HepG2 (cell line): ENCODE measurements around the gene SWSAP1. TPM values are rescaled to one million over a fixed set of nuclear protein-coding genes. Genes with fewer than 3 reads are reported as not detected.

Experiments used
- ASH2L ChIP-seq: fragments of 300-600, 200-600 bp; sonication (generic); IDR thresholded peaks from 2 replicates; pipeline ENCODE4 v1.7.0; 2017; ENCODE audit warnings: low read depth, mild to moderate bottlenecking, moderate library complexity, mixed read lengths, low read length; ENCODE audit not compliant: insufficient read length
- FOXK1 ChIP-seq: sonication (generic); formaldehyde crosslinking; IDR thresholded peaks from 2 replicates; pipeline ENCODE4 v1.4.0; 2020; ENCODE audit warnings: low read depth, missing genetic modification reagents, borderline replicate concordance
- FOXK2 ChIP-seq: fragments of 450-650 bp; IDR thresholded peaks from 2 replicates; pipeline ENCODE4 v1.6.1; 2016
- HMG20A ChIP-seq: IDR thresholded peaks from 2 replicates; pipeline ENCODE4 v1.6.1; 2016; ENCODE audit warnings: borderline replicate concordance
- KLF12 ChIP-seq: sonication (generic); formaldehyde crosslinking; IDR thresholded peaks from 2 replicates; pipeline ENCODE4 v1.4.0; 2020; ENCODE audit warnings: missing genetic modification reagents, borderline replicate concordance
- NFE2 ChIP-seq: sonication (generic); formaldehyde crosslinking; IDR thresholded peaks from 2 replicates; pipeline ENCODE4 v1.4.0; 2020; ENCODE audit warnings: missing genetic modification reagents
- NFE2L1 ChIP-seq: sonication (generic); formaldehyde crosslinking; IDR thresholded peaks from 2 replicates; pipeline ENCODE4 v1.4.0; 2020; ENCODE audit warnings: missing genetic modification reagents, mild to moderate bottlenecking, borderline replicate concordance
- ONECUT2 ChIP-seq: sonication (generic); formaldehyde crosslinking; IDR thresholded peaks from 2 replicates; pipeline ENCODE4 v1.4.0; 2020; ENCODE audit warnings: missing genetic modification reagents
- RORA ChIP-seq: sonication (generic); formaldehyde crosslinking; IDR thresholded peaks from 2 replicates; pipeline ENCODE4 v1.5.0; 2020; ENCODE audit warnings: mild to moderate bottlenecking, missing genetic modification reagents, moderate library complexity
- STAT5B ChIP-seq: sonication (generic); formaldehyde crosslinking; IDR thresholded peaks from 2 replicates; pipeline ENCODE4 v1.4.0; 2020; ENCODE audit warnings: missing genetic modification reagents
- U2AF2 ChIP-seq: fragments of 200-400 bp; formaldehyde crosslinking; IDR thresholded peaks from 2 replicates; pipeline ENCODE4 v1.6.1; 2017; ENCODE audit warnings: low read depth, mild to moderate bottlenecking, low read length
- ZBTB38 ChIP-seq: sonication (generic); formaldehyde crosslinking; IDR thresholded peaks from 2 replicates; pipeline ENCODE4 v1.5.1; 2020; ENCODE audit warnings: mild to moderate bottlenecking, missing genetic modification reagents
- ZFAT ChIP-seq: sonication (generic); formaldehyde crosslinking; conservative IDR thresholded peaks from 2 replicates; pipeline ENCODE4 v1.8.1; 2023; ENCODE audit warnings: missing genetic modification reagents, inconsistent platforms
- ZKSCAN1 ChIP-seq: fragments of 150-350 bp; IDR thresholded peaks from 2 replicates; pipeline ENCODE4 v1.6.1; 2014; ENCODE audit warnings: low read length
- ZMAT3 ChIP-seq: sonication (generic); formaldehyde crosslinking; conservative IDR thresholded peaks from 2 replicates; pipeline ENCODE4 v1.7.0; 2021; ENCODE audit warnings: missing genetic modification reagents
- ZNF253 ChIP-seq: sonication (generic); formaldehyde crosslinking; IDR thresholded peaks from 2 replicates; pipeline ENCODE4 v1.8.0; 2022; ENCODE audit warnings: mild to moderate bottlenecking, missing genetic modification reagents, borderline replicate concordance
- ZNF3 ChIP-seq: IDR thresholded peaks from 2 replicates; pipeline ENCODE4 v1.7.0; 2017; ENCODE audit warnings: inconsistent platforms
- ZNF660 ChIP-seq: sonication (generic); formaldehyde crosslinking; IDR thresholded peaks from 2 replicates; pipeline ENCODE4 v1.5.1; 2020; ENCODE audit warnings: mild to moderate bottlenecking, low read depth, missing genetic modification reagents, borderline replicate concordance
- ZSCAN12 ChIP-seq: sonication (generic); formaldehyde crosslinking; IDR thresholded peaks from 2 replicates; pipeline ENCODE4 v1.9.0; 2021; ENCODE audit warnings: mild to moderate bottlenecking, missing genetic modification reagents
- ZSCAN21 ChIP-seq: sonication (generic); formaldehyde crosslinking; IDR thresholded peaks from 2 replicates; pipeline ENCODE4 v1.8.0; 2022; ENCODE audit warnings: mild to moderate bottlenecking, missing genetic modification reagents, moderate library complexity, borderline replicate concordance
- ZSCAN31 ChIP-seq: sonication (generic); formaldehyde crosslinking; IDR thresholded peaks from 2 replicates; pipeline ENCODE4 v1.5.0; 2020; ENCODE audit warnings: low read depth, mild to moderate bottlenecking, missing genetic modification reagents
- polyA plus RNA-seq, 8 experiments: library from polyadenylated mRNA; depleted of rRNA in 3 of 8; stranded (reverse) in 7 of 8; unstranded in 1 of 8; fragments of >200 nt; fragmentation: Illumina TruSeq in 4 of 8; extraction: Trizol in 4 of 8; gene quantifications; 2 replicates each; pipeline versions ENCODE4 v1.2.1 to v1.2.3, GENCODE V29; 2011 to 2016; ENCODE audit warnings: low read depth in 4 of 8, missing spikeins in 1 of 8, mixed read lengths in 1 of 8; ENCODE audit not compliant: insufficient read depth in 1 of 8
- total RNA-seq, 5 experiments: library from RNA; depleted of rRNA; stranded (reverse); fragments of >200 nt; fragmentation: Illumina TruSeq; extraction: Trizol; gene quantifications; 2 replicates each; pipeline ENCODE4 v1.2.3, GENCODE V29; 2016; ENCODE audit warnings: low read depth in 1 of 5
- TF ChIP-seq, protein P1 (sequence below): sonication (generic); IDR thresholded peaks from 2 replicates; pipeline ENCODE4 v1.6.1; 2016; ENCODE audit warnings: low read depth, borderline replicate concordance
- TF ChIP-seq, protein P2 (sequence below): sonication (generic); formaldehyde crosslinking; conservative IDR thresholded peaks from 2 replicates; pipeline ENCODE4 v1.4.0; 2020; ENCODE audit warnings: missing genetic modification reagents
- TF ChIP-seq, protein P3 (sequence below): sonication (generic); formaldehyde crosslinking; IDR thresholded peaks from 2 replicates; pipeline ENCODE4 v1.5.0; 2020; ENCODE audit warnings: mild to moderate bottlenecking, missing genetic modification reagents

SWSAP1 gene
- total and polyA plus RNA-seq, 2 of the 13 experiments (the other 11 are each of a cell fraction or from before 2014, with no cell fraction given), result 2.7 to 3.3 TPM

DNA sequence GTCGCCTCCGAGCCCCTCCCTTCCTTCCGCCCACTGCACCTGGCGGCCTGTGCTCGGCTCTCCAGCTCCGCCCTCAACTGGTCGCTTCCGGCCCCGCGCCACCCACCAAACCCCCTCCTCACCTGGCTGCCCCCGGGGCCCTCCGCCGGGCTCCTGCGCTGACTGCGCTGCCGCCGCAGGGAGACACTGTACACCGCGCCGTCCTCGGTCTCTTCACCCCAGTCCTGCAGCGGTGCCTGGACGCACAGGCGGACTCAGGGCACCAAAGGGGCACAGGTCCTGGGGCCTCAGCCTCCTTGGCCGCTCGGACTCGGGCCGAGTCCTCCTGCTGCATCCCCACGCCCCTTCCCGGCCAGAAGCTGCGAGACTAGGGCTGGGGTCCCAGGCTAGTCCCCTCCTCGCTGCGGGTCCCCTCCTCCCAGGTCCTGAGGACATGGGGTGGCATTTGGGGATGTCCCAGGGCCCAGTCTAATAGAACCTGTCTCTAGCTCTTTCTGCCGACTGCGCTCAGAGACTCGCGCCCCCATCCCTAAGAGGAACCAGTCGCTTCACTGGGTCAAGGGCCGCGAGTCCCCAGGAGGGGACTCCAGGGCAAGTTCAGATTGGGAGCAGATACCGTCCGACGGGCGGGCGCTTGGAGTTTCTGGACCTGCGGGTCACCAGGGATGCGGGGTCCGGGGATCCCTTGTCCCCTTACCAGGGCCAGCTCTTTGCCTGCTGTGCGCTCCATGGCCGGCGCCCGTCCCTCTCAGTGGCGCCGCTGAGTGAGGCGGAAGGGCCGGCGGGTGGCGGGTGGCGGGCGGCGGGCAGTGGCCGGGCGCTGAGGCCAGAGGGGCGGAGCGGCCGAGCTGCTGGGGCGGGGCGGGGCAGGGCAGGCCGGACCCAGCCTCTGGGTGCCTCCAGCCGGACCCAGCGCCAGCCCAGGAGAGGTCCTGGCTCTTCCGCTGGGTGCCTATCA is 44.4 kb downstream of the SWSAP1 start, which contains the start of gene RGL3 (continued):
- no peak for TF ChIP-seq ASH2L
- TF ChIP-seq, protein P1, sequence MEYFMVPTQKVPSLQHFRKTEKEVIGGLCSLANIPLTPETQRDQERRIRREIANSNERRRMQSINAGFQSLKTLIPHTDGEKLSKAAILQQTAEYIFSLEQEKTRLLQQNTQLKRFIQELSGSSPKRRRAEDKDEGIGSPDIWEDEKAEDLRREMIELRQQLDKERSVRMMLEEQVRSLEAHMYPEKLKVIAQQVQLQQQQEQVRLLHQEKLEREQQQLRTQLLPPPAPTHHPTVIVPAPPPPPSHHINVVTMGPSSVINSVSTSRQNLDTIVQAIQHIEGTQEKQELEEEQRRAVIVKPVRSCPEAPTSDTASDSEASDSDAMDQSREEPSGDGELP, result peak; percentile 19; the same call in 1 of the 2 replicates
- TF ChIP-seq ZFAT (CRISPR knock-in tag), result no peak
- TF ChIP-seq, protein P2, sequence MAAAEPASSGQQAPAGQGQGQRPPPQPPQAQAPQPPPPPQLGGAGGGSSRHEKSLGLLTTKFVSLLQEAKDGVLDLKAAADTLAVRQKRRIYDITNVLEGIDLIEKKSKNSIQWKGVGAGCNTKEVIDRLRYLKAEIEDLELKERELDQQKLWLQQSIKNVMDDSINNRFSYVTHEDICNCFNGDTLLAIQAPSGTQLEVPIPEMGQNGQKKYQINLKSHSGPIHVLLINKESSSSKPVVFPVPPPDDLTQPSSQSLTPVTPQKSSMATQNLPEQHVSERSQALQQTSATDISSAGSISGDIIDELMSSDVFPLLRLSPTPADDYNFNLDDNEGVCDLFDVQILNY (CRISPR knock-in tag), result no peak
- TF ChIP-seq, protein P3, sequence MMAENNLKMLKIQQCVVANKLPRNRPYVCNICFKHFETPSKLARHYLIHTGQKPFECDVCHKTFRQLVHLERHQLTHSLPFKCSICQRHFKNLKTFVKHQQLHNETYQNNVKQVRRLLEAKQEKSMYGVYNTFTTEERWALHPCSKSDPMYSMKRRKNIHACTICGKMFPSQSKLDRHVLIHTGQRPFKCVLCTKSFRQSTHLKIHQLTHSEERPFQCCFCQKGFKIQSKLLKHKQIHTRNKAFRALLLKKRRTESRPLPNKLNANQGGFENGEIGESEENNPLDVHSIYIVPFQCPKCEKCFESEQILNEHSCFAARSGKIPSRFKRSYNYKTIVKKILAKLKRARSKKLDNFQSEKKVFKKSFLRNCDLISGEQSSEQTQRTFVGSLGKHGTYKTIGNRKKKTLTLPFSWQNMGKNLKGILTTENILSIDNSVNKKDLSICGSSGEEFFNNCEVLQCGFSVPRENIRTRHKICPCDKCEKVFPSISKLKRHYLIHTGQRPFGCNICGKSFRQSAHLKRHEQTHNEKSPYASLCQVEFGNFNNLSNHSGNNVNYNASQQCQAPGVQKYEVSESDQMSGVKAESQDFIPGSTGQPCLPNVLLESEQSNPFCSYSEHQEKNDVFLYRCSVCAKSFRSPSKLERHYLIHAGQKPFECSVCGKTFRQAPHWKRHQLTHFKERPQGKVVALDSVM, result no peak
- TF ChIP-seq ZSCAN21, result peak; percentile 30; the same call in 1 of the 2 replicates
- no peak for TF ChIP-seq RORA (CRISPR knock-in tag)
- no peak for TF ChIP-seq ZNF660 (CRISPR knock-in tag)
- no peak for TF ChIP-seq ZSCAN12 (CRISPR knock-in tag)
- TF ChIP-seq KLF12 (CRISPR knock-in tag), result no peak
- TF ChIP-seq NFE2, result no peak
- TF ChIP-seq HMG20A, result no peak
- no peak for TF ChIP-seq ZMAT3
- TF ChIP-seq ZBTB38 (CRISPR knock-in tag), result no peak
- TF ChIP-seq ZSCAN31 (CRISPR knock-in tag), result no peak
- no peak for TF ChIP-seq U2AF2
- TF ChIP-seq ZKSCAN1, result no peak
- TF ChIP-seq ONECUT2 (CRISPR knock-in tag), result no peak
- no peak for TF ChIP-seq FOXK2
- no peak for TF ChIP-seq ZNF253
- TF ChIP-seq STAT5B (CRISPR knock-in tag), result no peak
- TF ChIP-seq ZNF3, result no peak
- no peak for TF ChIP-seq NFE2L1 (CRISPR knock-in tag)
- TF ChIP-seq FOXK1 (CRISPR knock-in tag), result no peak
